Measurements from ENCODE around the gene KIF6. TPM values are rescaled to one million over a fixed set of nuclear protein-coding genes. Genes with fewer than 3 reads are reported as not detected.

The KIF6 gene
- total RNA-seq, 1 donor: 0.27 TPM

DNA sequence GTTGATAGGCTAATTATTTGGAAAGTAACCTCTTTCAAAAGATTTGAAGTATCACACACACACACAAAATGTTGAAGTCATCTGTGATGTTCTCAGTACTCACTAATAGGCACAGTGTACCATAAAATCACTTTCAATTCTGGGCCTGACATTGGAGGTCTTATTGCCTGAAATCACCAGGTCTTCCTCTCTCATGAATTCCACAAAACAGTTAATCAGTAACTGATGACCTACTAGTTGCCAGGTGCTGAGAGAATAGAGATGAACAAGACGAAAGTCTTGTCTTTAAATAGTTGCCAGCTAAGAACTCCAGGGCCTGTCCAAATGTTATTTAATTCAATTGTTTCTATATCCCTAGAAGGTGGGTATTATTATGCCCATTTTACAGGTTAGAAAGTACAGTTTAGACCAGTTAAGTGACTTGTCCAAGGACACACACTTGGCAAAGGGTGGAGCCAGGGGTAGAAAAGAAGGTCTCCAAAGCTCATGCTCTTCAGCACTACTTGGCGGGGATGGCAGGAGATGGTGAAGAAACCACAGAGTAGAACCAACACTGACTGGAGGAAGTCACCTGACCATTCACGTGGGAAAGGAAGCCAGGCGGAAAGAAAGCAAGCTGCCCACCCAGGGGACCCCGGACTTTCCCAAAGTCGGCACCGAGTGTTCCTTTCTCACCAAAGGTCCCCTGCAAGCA, 116.4 kb downstream of the KIF6 start:
- no peak for TF ChIP-seq CTCF (IDR thresholded peaks at IDR 0.05; ENCODE audit: insufficient read depth, low read length)
- H3K4me3 ChIP-seq (ENCODE audit: low read depth, low read length): no peak overlapping the region
- DNase-seq (ENCODE audit: low read depth): no peak

DNA sequence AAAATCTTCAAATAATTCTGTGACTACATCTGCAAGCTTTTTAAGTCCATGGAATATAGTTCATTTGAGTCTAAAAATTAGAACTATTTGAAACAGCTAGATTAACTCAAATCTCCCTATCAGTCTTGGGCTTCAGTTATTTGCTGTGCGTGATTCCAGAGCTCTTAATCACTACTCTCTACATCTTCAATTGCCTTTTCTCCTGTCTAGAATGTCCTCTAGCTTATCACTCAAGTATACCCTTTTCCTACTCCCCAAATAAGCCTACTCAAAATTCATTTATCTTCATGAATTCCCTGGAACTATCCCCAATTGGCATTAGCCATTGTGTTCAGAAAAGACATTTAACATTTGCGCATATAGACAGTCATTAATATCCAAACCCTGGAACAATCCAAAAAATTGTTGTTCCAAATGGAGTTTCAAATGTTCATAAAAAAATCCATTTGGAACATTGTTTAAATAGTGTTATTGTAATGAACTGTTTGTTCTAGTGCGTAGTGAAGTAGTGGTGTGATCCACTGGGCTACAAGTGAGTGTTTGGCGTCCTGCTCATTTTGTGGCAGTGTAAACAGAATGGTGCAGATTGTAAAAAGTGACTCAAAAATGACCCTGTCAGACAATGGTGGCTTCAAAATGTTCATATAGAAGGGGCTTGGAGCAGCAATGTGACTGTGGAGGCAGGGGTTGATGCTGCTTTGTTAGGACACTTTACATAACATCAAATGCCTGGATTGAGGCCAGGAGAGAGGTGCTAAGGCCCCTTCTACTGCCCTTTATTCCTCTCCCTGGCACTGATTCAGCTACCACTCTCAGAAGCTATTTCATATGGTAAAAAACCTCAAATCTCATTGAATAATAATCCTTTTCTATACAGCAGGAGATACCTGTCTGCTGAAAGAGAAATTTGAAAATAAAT, 122.3 kb downstream of the KIF6 start:
- TF ChIP-seq CTCF (IDR thresholded peaks at IDR 0.05; ENCODE audit: insufficient read depth, low read length): no peak
- H3K4me3 ChIP-seq (ENCODE audit: low read depth, low read length): no peak overlapping the region
- no peak for DNase-seq (ENCODE audit: low read depth)

DNA sequence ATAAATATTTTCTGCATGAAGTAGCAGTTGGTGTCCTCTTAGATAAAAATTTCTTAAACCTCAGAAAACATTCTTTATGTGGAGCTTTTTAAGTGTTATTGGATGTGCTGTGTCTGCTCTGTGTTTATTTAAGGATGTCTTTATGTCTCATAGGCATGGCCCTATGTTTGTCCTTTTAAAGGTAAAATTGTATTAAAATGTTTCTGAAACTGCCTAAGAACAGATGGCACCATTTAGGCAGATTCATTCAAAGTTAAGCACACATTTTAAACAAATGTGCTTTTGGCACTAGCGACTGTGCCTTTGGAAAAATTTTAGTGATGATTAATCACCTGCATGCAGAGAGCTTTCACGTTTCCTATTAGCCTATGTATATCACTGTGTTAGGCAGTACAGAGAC, 125.2 kb downstream of the KIF6 start:
- no peak for TF ChIP-seq CTCF (IDR thresholded peaks at IDR 0.05; ENCODE audit: insufficient read depth, low read length)
- H3K4me3 ChIP-seq (ENCODE audit: low read depth, low read length): no peak overlapping the region
- no peak for DNase-seq (ENCODE audit: low read depth)

GRCh38 chr6:39599341-39599740, 125.9 kb downstream of the KIF6 start:
- DNase-seq (ENCODE audit: low read depth): no peak
- no peak overlapping the region for H3K4me3 ChIP-seq (ENCODE audit: low read depth, low read length)

GRCh38 chr6:39594285-39594684, 130.9 kb downstream of the KIF6 start:
- no peak overlapping the region for H3K4me3 ChIP-seq (ENCODE audit: low read depth, low read length)
- DNase-seq (ENCODE audit: low read depth): no peak
- TF ChIP-seq CTCF (IDR thresholded peaks at IDR 0.05; ENCODE audit: insufficient read depth, low read length): no peak

More at GRCh38 chr6:39599341-39599740, 125.9 kb downstream of the KIF6 start:
- TF ChIP-seq CTCF (IDR thresholded peaks at IDR 0.05; ENCODE audit: insufficient read depth, low read length): no peak

DNA sequence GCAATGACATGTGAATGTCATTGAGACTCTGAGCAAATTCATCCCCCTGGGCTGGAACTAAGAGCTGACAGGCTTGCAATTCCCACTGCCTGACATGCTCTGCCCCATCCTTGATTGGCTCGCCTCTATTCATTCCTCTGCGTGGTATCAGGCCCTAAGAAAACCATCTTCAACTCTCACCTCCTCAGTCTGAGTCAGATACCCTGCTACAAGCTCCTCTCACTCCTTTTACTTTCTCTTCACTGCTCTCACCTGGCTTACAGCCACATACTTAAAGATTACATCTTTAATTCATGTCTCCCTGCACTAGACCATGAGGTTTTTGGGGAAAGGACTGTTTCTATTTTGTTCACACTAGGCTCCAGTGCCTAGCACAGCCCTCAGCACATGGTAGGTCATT, 131.6 kb downstream of the KIF6 start:
- no peak overlapping the region for H3K4me3 ChIP-seq (ENCODE audit: low read depth, low read length)
- no peak for DNase-seq (ENCODE audit: low read depth)
- TF ChIP-seq CTCF (IDR thresholded peaks at IDR 0.05; ENCODE audit: insufficient read depth, low read length): no peak

Measured in fibroblast of the aortic adventitia (primary cell).